HG02798 (cell line): Measurements from ENCODE around the gene TCHP.
"Not testable (repeated sequence)": the region's sequence is repeated elsewhere in the genome, so short reads cannot be mapped to it uniquely, and the experiment has no call there.

Experiments used
- ATAC-seq: cut with Tn5 transposase; IDR thresholded peaks from one replicate; pipeline ENCODE4 v1.9.1; 2021; ENCODE audit warnings: mild to moderate bottlenecking; ENCODE audit not compliant: unreplicated experiment, poor library complexity

The TCHP gene

GRCh38 chr12:109878749-109879148 lies 21.3 kb upstream of the TCHP start:
- ATAC-seq, result no peak

- ATAC-seq, result no peak
These were observed 20.6 kb upstream of the TCHP start for GRCh38 chr12:109879351-109880042.

- ATAC-seq, result peak; percentile 97
These were observed 19.8 kb upstream of the TCHP start, which contains the start of gene GLTP for GRCh38 chr12:109880043-109880931. TSS of gene GLTP (minus strand) at chr12:109880541. CDS start at chr12:109880374, 167 bp downstream.

- ATAC-seq, result no peak
These were observed 19.1 kb upstream of the TCHP start for GRCh38 chr12:109880938-109881337.

GRCh38 chr12:109881752-109882151 lies 18.3 kb upstream of the TCHP start:
- ATAC-seq, result no peak

GRCh38 chr12:109883461-109883860 lies 16.6 kb upstream of the TCHP start:
- ATAC-seq, result no peak

- no peak for ATAC-seq
These were observed 14.5 kb upstream of the TCHP start for GRCh38 chr12:109885616-109886015.

GRCh38 chr12:109888179-109889020 lies 11.7 kb upstream of the TCHP start:
- ATAC-seq, result no peak

- ATAC-seq, result no peak
These were observed 9.4 kb upstream of the TCHP start for GRCh38 chr12:109890620-109891170.

GRCh38 chr12:109891731-109892130 lies 8.3 kb upstream of the TCHP start:
- ATAC-seq, result not testable (repeated sequence)

- no peak for ATAC-seq
These were observed 7.8 kb upstream of the TCHP start for GRCh38 chr12:109892165-109892715.

- ATAC-seq, result peak; percentile 76
These were observed 7.3 kb upstream of the TCHP start for GRCh38 chr12:109892748-109893147.

GRCh38 chr12:109893261-109893995 lies 6.6 kb upstream of the TCHP start:
- ATAC-seq, result no peak

GRCh38 chr12:109894939-109895338 lies 5.1 kb upstream of the TCHP start:
- no peak for ATAC-seq

GRCh38 chr12:109896188-109896587 lies 3.9 kb upstream of the TCHP start:
- ATAC-seq, result no peak

- no peak for ATAC-seq
These were observed 3.0 kb upstream of the TCHP start for GRCh38 chr12:109897029-109897428.

GRCh38 chr12:109899345-109899744 lies 729 bp upstream of the TCHP start:
- ATAC-seq, result not testable (repeated sequence)

- peak; percentile 7 for ATAC-seq
These were observed 892 bp downstream of the TCHP start for GRCh38 chr12:109900752-109901580.
